OCI-LY3 (cell line): Measurements from ENCODE around the gene SLC5A1.

Source experiments
- H2AFZ ChIP-seq: fragments of 200-600, 300-600 bp; shearing (Covaris generic); 2 replicates; pipeline ENCODE4 v1.6.0; 2014; ENCODE audit warnings: antibody characterized with exemption, low read depth, low read length
- H3K27ac ChIP-seq: fragments of 200-600, 300-600 bp; sonication (generic); 2 replicates; pipeline ENCODE4 v1.5.1; 2014; ENCODE audit warnings: mild to moderate bottlenecking, low read length, moderate library complexity, mixed read lengths
- H3K27me3 ChIP-seq: fragments of 200-600, 300-600 bp; sonication (generic); 2 replicates; pipeline ENCODE4 v1.6.1; 2014; ENCODE audit warnings: low read depth, low read length, mixed read lengths
- H3K36me3 ChIP-seq: fragments of 200-600, 300-600 bp; sonication (generic); replicated peaks from 2 replicates; pipeline ENCODE3; 2014; ENCODE audit warnings: low read depth, low read length, mixed read lengths
- H3K4me1 ChIP-seq: fragments of 300-600, 200-600 bp; sonication (generic); 2 replicates; pipeline ENCODE4 v1.6.1; 2014; ENCODE audit warnings: low read length, mixed read lengths
- H3K4me2 ChIP-seq: fragments of 200-600, 300-600 bp; sonication (generic); 2 replicates; pipeline ENCODE4 v1.6.1; 2014; ENCODE audit warnings: low read length, mixed read lengths
- H3K4me3 ChIP-seq: fragments of 300-600, 200-600 bp; sonication (generic); 2 replicates; pipeline ENCODE4 v1.5.1; 2014; ENCODE audit warnings: antibody characterized with exemption, mild to moderate bottlenecking, low read length, moderate library complexity
- H3K79me2 ChIP-seq: fragments of 300-600, 200-600 bp; shearing (Covaris generic); 2 replicates; pipeline ENCODE4 v1.6.1; 2014; ENCODE audit warnings: mild to moderate bottlenecking, low read length, mixed read lengths
- H3K9ac ChIP-seq: fragments of 300-600, 200-600 bp; shearing (Covaris generic); 2 replicates; pipeline ENCODE4 v1.6.0; 2014; ENCODE audit warnings: mild to moderate bottlenecking, low read length, moderate library complexity
- H3K9me3 ChIP-seq: fragments of 200-600, 300-600 bp; shearing (Covaris generic); 2 replicates; pipeline ENCODE4 v1.6.1; 2014; ENCODE audit warnings: low read length, mixed read lengths; ENCODE audit not compliant: insufficient read depth
- H4K20me1 ChIP-seq: fragments of 200-600, 300-600 bp; sonication (generic); 2 replicates; pipeline ENCODE4 v1.6.1; 2016; ENCODE audit warnings: low read length, mixed read lengths; ENCODE audit not compliant: insufficient read depth
- EZH2phosphoT487 ChIP-seq: fragments of 200-600 bp; shearing (Covaris generic); IDR thresholded peaks from 2 replicates; pipeline ENCODE4 v1.6.1; 2018; ENCODE audit warnings: antibody characterized with exemption, mixed run types, low read depth
- TF ChIP-seq, protein P1 (sequence below): fragments of 200-600, 300-600 bp; sonication (generic); IDR thresholded peaks from 2 replicates; pipeline ENCODE4 v1.5.1; 2014; ENCODE audit warnings: antibody characterized with exemption, low read length, low read depth

SLC5A1 gene

GRCh38 chr22:32073262-32073661, 30.2 kb downstream of the SLC5A1 start:
- TF ChIP-seq EZH2phosphoT487 = no peak
- TF ChIP-seq, protein P1, sequence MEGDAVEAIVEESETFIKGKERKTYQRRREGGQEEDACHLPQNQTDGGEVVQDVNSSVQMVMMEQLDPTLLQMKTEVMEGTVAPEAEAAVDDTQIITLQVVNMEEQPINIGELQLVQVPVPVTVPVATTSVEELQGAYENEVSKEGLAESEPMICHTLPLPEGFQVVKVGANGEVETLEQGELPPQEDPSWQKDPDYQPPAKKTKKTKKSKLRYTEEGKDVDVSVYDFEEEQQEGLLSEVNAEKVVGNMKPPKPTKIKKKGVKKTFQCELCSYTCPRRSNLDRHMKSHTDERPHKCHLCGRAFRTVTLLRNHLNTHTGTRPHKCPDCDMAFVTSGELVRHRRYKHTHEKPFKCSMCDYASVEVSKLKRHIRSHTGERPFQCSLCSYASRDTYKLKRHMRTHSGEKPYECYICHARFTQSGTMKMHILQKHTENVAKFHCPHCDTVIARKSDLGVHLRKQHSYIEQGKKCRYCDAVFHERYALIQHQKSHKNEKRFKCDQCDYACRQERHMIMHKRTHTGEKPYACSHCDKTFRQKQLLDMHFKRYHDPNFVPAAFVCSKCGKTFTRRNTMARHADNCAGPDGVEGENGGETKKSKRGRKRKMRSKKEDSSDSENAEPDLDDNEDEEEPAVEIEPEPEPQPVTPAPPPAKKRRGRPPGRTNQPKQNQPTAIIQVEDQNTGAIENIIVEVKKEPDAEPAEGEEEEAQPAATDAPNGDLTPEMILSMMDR = no peak
- no peaks in the 10 kb centered on the region for H3K36me3 ChIP-seq

GRCh38 chr22:32073823-32074380, 30.8 kb downstream of the SLC5A1 start:
- Histone ChIP-seq H3K36me3 (no peaks in the 10 kb centered on the region), H3K9ac (no peak overlapping the region), H3K9me3 (no peaks in the 10 kb centered on the region), H2AFZ (no peak overlapping the region), H3K27me3 (peaks cover 56% of the 10 kb centered on the region), H4K20me1 (no peaks in the 10 kb centered on the region), H3K27ac (no peak overlapping the region), H3K79me2 (no peaks in the 10 kb centered on the region), H3K4me3 (no peak overlapping the region), H3K4me1 (no peaks in the 10 kb centered on the region), H3K4me2 (no peak overlapping the region)
- no peak for TF ChIP-seq EZH2phosphoT487
- TF ChIP-seq, protein P1 = no peak

More at GRCh38 chr22:32073262-32073661, 30.2 kb downstream of the SLC5A1 start:
- no peak overlapping the region for H3K9ac ChIP-seq
- no peak overlapping the region for H3K4me3 ChIP-seq
- H3K79me2 ChIP-seq = no peaks in the 10 kb centered on the region
- no peaks in the 10 kb centered on the region for H3K9me3 ChIP-seq
- no peak overlapping the region for H3K4me2 ChIP-seq
- no peaks in the 10 kb centered on the region for H4K20me1 ChIP-seq
- no peak overlapping the region for H2AFZ ChIP-seq
- no peaks in the 10 kb centered on the region for H3K4me1 ChIP-seq
- H3K27me3 ChIP-seq = peaks cover 61% of the 10 kb centered on the region
- no peak overlapping the region for H3K27ac ChIP-seq

DNA sequence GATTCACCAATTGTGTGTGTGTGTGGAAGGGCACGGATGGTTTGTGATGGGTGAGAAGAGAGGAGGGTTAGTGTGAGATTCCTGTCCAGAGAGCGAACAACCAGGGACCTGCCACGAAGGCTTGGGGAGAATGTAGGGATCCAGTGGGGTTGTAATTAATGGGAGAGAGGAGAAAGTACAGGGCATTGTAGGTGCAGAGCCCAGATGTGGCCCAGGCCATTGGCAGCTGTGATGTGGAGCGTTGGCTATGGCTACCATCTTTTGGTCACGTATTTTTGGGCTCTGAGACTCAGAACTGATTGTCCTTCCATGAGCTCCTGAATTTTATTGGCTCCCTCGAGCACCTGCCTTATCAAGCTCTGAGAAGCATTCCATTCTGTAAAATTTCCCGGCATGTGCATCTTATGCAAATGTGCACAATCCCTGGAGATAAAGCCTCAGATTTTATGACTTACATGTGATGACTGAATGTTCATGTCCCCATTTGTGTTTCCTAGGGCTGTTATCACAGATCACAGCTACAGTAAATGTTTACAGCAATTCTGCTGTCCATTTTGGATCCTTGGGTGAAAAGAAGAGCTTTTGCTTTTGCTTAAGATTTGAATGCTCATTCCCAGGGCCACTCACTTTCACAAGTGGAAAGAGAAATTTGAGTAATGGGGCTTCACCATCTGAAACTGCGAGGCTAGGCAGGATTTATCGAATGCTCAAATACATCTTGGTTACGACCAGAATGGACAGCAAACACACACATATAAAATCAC, 33.1 kb downstream of the SLC5A1 start:
- no peak overlapping the region for H3K4me3 ChIP-seq
- no peaks in the 10 kb centered on the region for H3K4me1 ChIP-seq
- H2AFZ ChIP-seq = no peak overlapping the region
- H3K27ac ChIP-seq = no peak overlapping the region
- no peak overlapping the region for H3K4me2 ChIP-seq
- H3K27me3 ChIP-seq = peaks cover 53% of the 10 kb centered on the region
- H3K36me3 ChIP-seq = no peaks in the 10 kb centered on the region
- no peaks in the 10 kb centered on the region for H4K20me1 ChIP-seq
- H3K79me2 ChIP-seq = no peaks in the 10 kb centered on the region
- H3K9ac ChIP-seq = no peak overlapping the region
- H3K9me3 ChIP-seq = no peaks in the 10 kb centered on the region
- TF ChIP-seq EZH2phosphoT487 = no peak
- TF ChIP-seq, protein P1 = no peak

DNA sequence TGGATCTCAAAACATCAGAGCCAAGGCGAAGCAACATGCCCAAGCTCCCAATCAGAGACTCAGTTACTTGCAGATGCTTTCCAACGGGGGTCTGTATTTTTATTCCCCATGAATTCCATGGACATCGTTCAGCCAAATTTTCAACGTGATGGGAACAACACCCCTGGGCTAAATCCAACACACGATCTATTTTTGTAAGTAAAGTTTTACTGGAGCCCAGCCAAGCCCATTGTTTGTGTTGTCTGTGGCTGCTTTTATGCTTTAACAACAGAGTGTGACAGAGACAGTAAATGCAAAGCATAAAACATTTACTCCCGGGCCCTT, 33.7 kb downstream of the SLC5A1 start:
- no peak overlapping the region for H3K27ac ChIP-seq
- no peak overlapping the region for H3K4me3 ChIP-seq
- H3K9ac ChIP-seq = no peak overlapping the region
- H3K4me2 ChIP-seq = no peak overlapping the region
- no peak overlapping the region for H2AFZ ChIP-seq
- no peaks in the 10 kb centered on the region for H4K20me1 ChIP-seq
- TF ChIP-seq, protein P1 = no peak
- no peak for TF ChIP-seq EZH2phosphoT487
- peaks cover 47% of the 10 kb centered on the region for H3K27me3 ChIP-seq
- H3K36me3 ChIP-seq = no peaks in the 10 kb centered on the region
- H3K4me1 ChIP-seq = no peaks in the 10 kb centered on the region
- H3K79me2 ChIP-seq = no peaks in the 10 kb centered on the region
- no peaks in the 10 kb centered on the region for H3K9me3 ChIP-seq
